Uterus (tissue), 4 donors: ENCODE results near the gene LCE3B. TPM values are rescaled to one million over a fixed set of nuclear protein-coding genes. Genes with fewer than 3 reads are reported as not detected.
A peak's percentile ranks its signal among the peaks of the same experiment; 100 is the strongest.

Experiments
- DNase-seq, 2 donors: peaks; one replicate each; pipeline ENCODE4 v3.0.0-alpha.2; 2019 to 2020
- H3K27ac ChIP-seq, 2 donors: fragments of 200-600 bp; sonication (generic); 1 replicate in 1 of 2; 2 replicates in 1 of 2; pipeline ENCODE4 v1.5.1; 2016 to 2018
- H3K27me3 ChIP-seq, 2 donors: fragments of 200-600 bp; sonication (generic); one replicate each; pipeline ENCODE4 v1.5.1; 2018 to 2019; ENCODE audit warnings: control low read depth in 1 of 2
- H3K36me3 ChIP-seq, 2 donors: fragments of 200-600 bp; sonication (generic); one replicate each; pipeline ENCODE4 v1.5.1; 2019; ENCODE audit warnings: control low read depth in 1 of 2
- H3K4me1 ChIP-seq, 2 donors: fragments of 200-600 bp; sonication (generic); one replicate each; pipeline ENCODE4 v1.5.1; 2018 to 2019; ENCODE audit warnings: control low read depth in 1 of 2
- H3K4me3 ChIP-seq, 2 donors: fragments of 200-600 bp; sonication (generic); 1 replicate in 1 of 2; 2 replicates in 1 of 2; pipeline ENCODE4 v1.5.1; 2018 to 2019; ENCODE audit warnings: mild to moderate bottlenecking in 1 of 2
- H3K9me3 ChIP-seq, 2 donors: fragments of 200-600 bp; sonication (generic); one replicate each; pipeline ENCODE4 v1.5.1; 2019; ENCODE audit warnings: control low read depth in 1 of 2
- CTCF ChIP-seq, 4 experiments: fragments of 200-600 bp in 2 of 4; fragments of 450-650 bp in 2 of 4; sonication (generic) in 2 of 4; IDR thresholded peaks; one replicate each; pipeline ENCODE4 v1.5.1; 2016 to 2019; ENCODE audit warnings: antibody characterized with exemption in 4 of 4, mild to moderate bottlenecking in 2 of 4, moderate library complexity in 1 of 4
- POLR2A ChIP-seq, 2 donors: fragments of 450-650 bp; IDR thresholded peaks; one replicate each; pipeline ENCODE4 v1.6.1; 2016; ENCODE audit warnings: antibody characterized with exemption in 2 of 2, mild to moderate bottlenecking in 1 of 2, moderate library complexity in 1 of 2
- intact Hi-C: fragments of 100-400 bp; cut with DNase I; formaldehyde crosslinking; loops from one replicate; pipeline ENCODE4 v1.15.1; 2023; ENCODE audit warnings: low total_unique reads
- total RNA-seq, 4 donors: library from RNA; depleted of rRNA in 3 of 4; stranded (reverse); fragments of >200 nt in 3 of 4; gene quantifications; one replicate each; pipeline versions ENCODE4 v1.1.0 to v1.2.4, GENCODE V29; 2014 to 2023
- donor health status: DM: yes; HTN: yes; CAD: no.

Gene LCE3B
- total RNA-seq, 4 donors from 2014 or later, result not detected

GRCh38 chr1:152640351-152640750 lies 26.7 kb downstream of the LCE3B start:
- intact Hi-C loops, result no loop called here
- H3K27ac ChIP-seq, result no peak overlapping the region
- H3K27me3 ChIP-seq, result no peaks in the 10 kb centered on the region
- no peaks in the 10 kb centered on the region for H3K36me3 ChIP-seq
- H3K4me3 ChIP-seq, result no peak overlapping the region
- no peak for DNase-seq
- no peaks in the 10 kb centered on the region for H3K4me1 ChIP-seq
- TF ChIP-seq POLR2A (IDR thresholded peaks at IDR 0.05), result no peak
- no peak for TF ChIP-seq CTCF (IDR thresholded peaks at IDR 0.05)
- no peaks in the 10 kb centered on the region for H3K9me3 ChIP-seq

DNA sequence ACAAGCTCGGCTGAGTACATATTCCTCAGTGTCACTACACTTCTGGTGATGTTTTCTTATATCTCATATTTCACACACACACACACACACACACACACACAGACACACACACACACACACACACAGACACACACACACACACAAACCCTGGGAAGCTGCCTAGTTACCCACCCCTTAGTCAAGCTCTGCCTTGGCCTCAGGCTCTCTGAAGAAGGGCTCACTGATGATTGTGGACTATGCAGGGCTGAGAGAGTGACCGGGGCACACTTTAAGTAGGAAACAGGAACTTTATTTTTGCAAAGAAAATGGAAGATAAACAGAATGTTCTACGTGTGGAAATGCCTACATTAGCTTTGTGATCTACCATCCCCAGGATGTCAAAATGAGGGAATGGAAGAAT lies 30.3 kb downstream of the LCE3B start:
- Histone ChIP-seq H3K4me3 (no peak overlapping the region), H3K27me3 (no peaks in the 10 kb centered on the region), H3K27ac (no peak overlapping the region), H3K9me3 (no peaks in the 10 kb centered on the region), H3K36me3 (no peaks in the 10 kb centered on the region), H3K4me1 (no peaks in the 10 kb centered on the region)
- intact Hi-C loops, result no loop called here
- DNase-seq, result no peak
- TF ChIP-seq POLR2A (IDR thresholded peaks at IDR 0.05), result no peak
- no peak for TF ChIP-seq CTCF (IDR thresholded peaks at IDR 0.05)

DNA sequence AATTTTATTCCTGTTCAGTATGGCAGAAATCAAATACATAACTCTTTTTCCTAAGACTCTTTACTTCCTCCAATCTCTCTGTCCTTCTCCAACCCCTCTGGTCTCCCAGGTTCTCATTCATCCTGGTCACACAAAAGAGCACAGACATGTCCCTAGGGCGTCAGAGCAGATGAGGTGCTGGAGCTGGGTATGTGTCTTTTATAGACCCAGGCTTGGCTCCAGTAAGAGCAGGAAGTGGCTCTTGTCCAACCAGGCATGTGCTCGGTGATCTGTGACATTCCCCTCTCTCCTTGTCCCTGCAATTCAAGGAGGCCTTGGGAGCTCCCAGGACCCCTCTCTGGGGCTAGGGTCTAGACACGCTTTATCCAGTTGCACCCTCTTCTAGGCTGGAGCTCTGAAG lies 31.5 kb downstream of the LCE3B start:
- no peak for DNase-seq
- no peak for TF ChIP-seq POLR2A (IDR thresholded peaks at IDR 0.05)
- Histone ChIP-seq H3K27me3 (no peaks in the 10 kb centered on the region), H3K4me1 (no peaks in the 10 kb centered on the region), H3K4me3 (no peak overlapping the region), H3K36me3 (no peaks in the 10 kb centered on the region), H3K27ac (no peak overlapping the region), H3K9me3 (no peaks in the 10 kb centered on the region)
- intact Hi-C loops, result no loop called here

GRCh38 chr1:152646656-152647055 lies 33.0 kb downstream of the LCE3B start:
- TF ChIP-seq CTCF (IDR thresholded peaks at IDR 0.05) (no peak), POLR2A (IDR thresholded peaks at IDR 0.05) (no peak)
- no peak overlapping the region for H3K4me3 ChIP-seq
- H3K4me1 ChIP-seq, result no peaks in the 10 kb centered on the region
- no peaks in the 10 kb centered on the region for H3K36me3 ChIP-seq
- H3K27ac ChIP-seq, result no peak overlapping the region
- no peaks in the 10 kb centered on the region for H3K27me3 ChIP-seq
- H3K9me3 ChIP-seq, result no peaks in the 10 kb centered on the region
- no peak for DNase-seq
- intact Hi-C loops, result no loop called here

DNA sequence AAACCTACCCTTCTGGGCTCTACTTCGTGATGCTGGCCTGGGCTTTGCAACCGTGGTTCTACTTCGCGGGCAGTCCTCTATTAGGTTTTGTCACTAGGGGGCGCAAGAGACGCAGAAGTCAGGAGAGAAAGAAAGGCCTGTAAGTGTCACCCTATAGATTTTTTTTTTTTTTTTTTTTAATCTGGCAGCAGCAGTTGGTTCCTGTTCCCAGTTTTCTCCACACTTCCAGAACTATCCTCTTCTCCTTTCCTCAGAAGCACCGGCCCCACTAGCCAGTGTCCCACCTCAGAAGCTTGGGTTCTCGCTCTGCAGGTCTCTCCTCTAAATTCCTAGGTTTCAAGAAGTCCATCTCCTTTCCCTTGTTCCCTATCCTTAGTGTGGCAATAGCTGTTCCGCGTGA lies 40.5 kb downstream of the LCE3B start:
- H3K27ac ChIP-seq, result no peak overlapping the region
- H3K4me3 ChIP-seq, result no peak overlapping the region
- no peaks in the 10 kb centered on the region for H3K9me3 ChIP-seq
- intact Hi-C loops, result no loop called here
- DNase-seq, result no peak
- no peaks in the 10 kb centered on the region for H3K36me3 ChIP-seq
- no peaks in the 10 kb centered on the region for H3K4me1 ChIP-seq
- H3K27me3 ChIP-seq, result no peaks in the 10 kb centered on the region
- peak in 1 of 4 experiments; percentile 10 for TF ChIP-seq CTCF (IDR thresholded peaks at IDR 0.05)
- no peak for TF ChIP-seq POLR2A (IDR thresholded peaks at IDR 0.05)

GRCh38 chr1:152656459-152656858 lies 42.8 kb downstream of the LCE3B start:
- H3K9me3 ChIP-seq, result no peaks in the 10 kb centered on the region
- H3K4me3 ChIP-seq, result no peak overlapping the region
- H3K36me3 ChIP-seq, result no peaks in the 10 kb centered on the region
- H3K27me3 ChIP-seq, result no peaks in the 10 kb centered on the region
- H3K4me1 ChIP-seq, result no peaks in the 10 kb centered on the region
- H3K27ac ChIP-seq, result no peak overlapping the region
- no peak for DNase-seq
- intact Hi-C loops, result no loop called here
- no peak for TF ChIP-seq CTCF (IDR thresholded peaks at IDR 0.05)
- TF ChIP-seq POLR2A (IDR thresholded peaks at IDR 0.05), result no peak
